Measurements from ENCODE around the gene ADAMTS5. TPM values are rescaled to one million over a fixed set of nuclear protein-coding genes. Genes with fewer than 3 reads are reported as not detected.

ADAMTS5 gene
- total RNA-seq = 10 to 100 TPM in 3 of 4 donors, 1 to 10 TPM in 1; 4.4 to 19.0 (median 14.0) TPM

- TF ChIP-seq POLR2A (IDR thresholded peaks at IDR 0.05) (peak in 1 of 2 donors; percentile 17), CTCF (IDR thresholded peaks at IDR 0.05) (no peak)
- peak in 2 of 3 donors; percentile 49 to 51 for DNase-seq
Measured at GRCh38 chr21:26967062-26967913, at the start of gene ADAMTS5. TSS of gene ADAMTS5 (minus strand) at chr21:26967088. CDS start at chr21:26966391, 697 bp downstream.

GRCh38 chr21:27001526-27001925, 34.6 kb upstream of the ADAMTS5 start:
- DNase-seq = no peak
- H3K9me3 ChIP-seq = no peaks in the 10 kb centered on the region
- TF ChIP-seq CTCF (IDR thresholded peaks at IDR 0.05) (no peak), POLR2A (IDR thresholded peaks at IDR 0.05) (no peak)
- H3K27me3 ChIP-seq = no peaks in the 10 kb centered on the region
- no peak overlapping the region for H3K27ac ChIP-seq
- H3K4me3 ChIP-seq = no peak overlapping the region
- no peaks in the 10 kb centered on the region for H3K36me3 ChIP-seq
- H3K4me1 ChIP-seq = no peaks in the 10 kb centered on the region

More at GRCh38 chr21:26967062-26967913, at the start of gene ADAMTS5:
- no peaks in the 10 kb centered on the region for H3K36me3 ChIP-seq
- no peaks in the 10 kb centered on the region for H3K27me3 ChIP-seq
- H3K4me1 ChIP-seq = no peaks in the 10 kb centered on the region
- peak within 1 kb of the TSS; percentile 52 to 86 (median 68) for H3K27ac ChIP-seq
- H3K9me3 ChIP-seq = no peaks in the 10 kb centered on the region
- H3K4me3 ChIP-seq = peak within 1 kb of the TSS; percentile 25 to 61 (median 40)

- Histone ChIP-seq H3K27ac (no peak overlapping the region), H3K4me1 (no peaks in the 10 kb centered on the region), H3K4me3 (no peak overlapping the region), H3K27me3 (no peaks in the 10 kb centered on the region), H3K36me3 (no peaks in the 10 kb centered on the region), H3K9me3 (no peaks in the 10 kb centered on the region)
- TF ChIP-seq POLR2A (IDR thresholded peaks at IDR 0.05) (no peak), CTCF (IDR thresholded peaks at IDR 0.05) (no peak)
- no peak for DNase-seq
Measured at GRCh38 chr21:26983576-26983975, 16.7 kb upstream of the ADAMTS5 start.

- no peak for TF ChIP-seq CTCF (IDR thresholded peaks at IDR 0.05)
- no peak for TF ChIP-seq POLR2A (IDR thresholded peaks at IDR 0.05)
- H3K4me1 ChIP-seq = no peaks in the 10 kb centered on the region
Measured at GRCh38 chr21:26982767-26983166, 15.9 kb upstream of the ADAMTS5 start.

GRCh38 chr21:26977746-26978145, 10.9 kb upstream of the ADAMTS5 start:
- no peak for DNase-seq
- Histone ChIP-seq H3K27ac (no peak overlapping the region), H3K9me3 (no peaks in the 10 kb centered on the region), H3K36me3 (no peaks in the 10 kb centered on the region), H3K4me3 (no peak overlapping the region), H3K4me1 (no peaks in the 10 kb centered on the region), H3K27me3 (no peaks in the 10 kb centered on the region)
- TF ChIP-seq CTCF (IDR thresholded peaks at IDR 0.05) (no peak), POLR2A (IDR thresholded peaks at IDR 0.05) (no peak)

More at GRCh38 chr21:26982767-26983166, 15.9 kb upstream of the ADAMTS5 start:
- H3K27ac ChIP-seq = no peak overlapping the region
- H3K9me3 ChIP-seq = no peaks in the 10 kb centered on the region
- DNase-seq = no peak
- no peaks in the 10 kb centered on the region for H3K36me3 ChIP-seq
- H3K4me3 ChIP-seq = no peak overlapping the region
- H3K27me3 ChIP-seq = no peaks in the 10 kb centered on the region

All from Peyer's patch (tissue), 4 donors.